SW 1271 (cell line): ENCODE measurements around the gene TAF1C.
"Not testable (repeated sequence)": the region's sequence is repeated elsewhere in the genome, so short reads cannot be mapped to it uniquely, and the experiment has no call there.

Experiments used
- DNase-seq, 2 experiments: peaks; one replicate each; lab custom pipeline; 2025; lab: John Stamatoyannopoulos, UW

Gene TAF1C

DNA sequence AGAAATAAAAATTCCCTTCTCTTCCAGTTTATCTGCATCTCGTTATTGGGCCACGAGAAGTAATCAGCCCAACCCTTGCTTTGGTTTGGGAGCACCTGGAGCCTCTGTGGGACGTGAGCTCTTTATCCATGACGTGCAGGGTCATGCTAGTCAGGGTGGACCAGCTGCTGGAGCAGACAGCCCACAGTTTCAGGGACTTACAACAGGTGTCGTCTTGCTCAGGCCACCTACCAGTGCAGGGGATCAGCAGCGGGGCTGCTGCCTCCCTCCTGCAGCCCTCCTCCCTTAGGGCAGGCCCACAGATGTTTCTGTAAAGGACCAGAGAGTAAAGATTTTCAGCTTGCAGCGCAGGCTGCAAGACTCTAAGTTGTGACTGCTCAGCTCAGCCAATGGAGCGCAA lies 21.0 kb upstream of the TAF1C start:
- no peak for DNase-seq

GRCh38 chr16:84207251-84207650 lies 20.4 kb upstream of the TAF1C start:
- no peak for DNase-seq

- no peak for DNase-seq
Observed at GRCh38 chr16:84205976-84206691, 19.3 kb upstream of the TAF1C start.

DNA sequence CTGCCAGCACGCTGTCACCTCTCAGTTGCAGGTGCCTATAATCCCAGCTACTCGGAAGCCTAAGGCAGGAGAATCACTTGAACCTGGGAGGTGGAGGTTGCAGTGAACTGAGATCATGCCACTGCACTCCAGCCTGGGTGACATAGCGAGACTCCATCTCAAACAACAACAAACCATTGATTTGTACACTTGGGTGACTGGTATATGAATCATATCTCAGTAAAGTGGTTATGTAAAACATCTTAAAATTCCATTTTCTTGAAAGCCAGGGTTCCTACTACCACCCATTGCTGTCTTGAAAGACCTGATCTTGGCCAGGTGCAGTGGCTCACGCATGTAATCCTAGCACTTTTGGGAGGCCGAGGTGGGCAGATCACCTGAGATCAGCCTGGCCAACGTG lies 18.3 kb upstream of the TAF1C start:
- DNase-seq: not testable (repeated sequence)

DNA sequence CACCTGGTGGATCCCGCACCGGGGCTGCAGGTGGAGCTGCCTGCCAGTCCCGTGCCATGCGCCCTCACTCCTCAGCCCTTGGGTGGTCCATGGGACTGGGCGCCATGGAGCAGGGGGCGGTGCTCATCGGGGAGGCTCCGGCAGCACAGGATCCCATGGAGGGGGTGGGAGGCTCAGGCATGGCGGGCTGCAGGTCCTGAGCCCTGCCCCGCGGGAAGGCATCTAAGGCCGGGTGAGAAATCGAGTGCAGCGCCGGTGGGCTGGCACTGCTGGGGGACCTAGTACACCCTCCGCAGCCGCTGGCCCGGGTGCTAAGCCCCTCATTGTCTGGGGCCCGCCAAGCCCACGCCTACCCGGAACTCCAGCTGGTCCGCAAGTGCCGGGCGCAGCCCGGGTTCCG lies 17.7 kb upstream of the TAF1C start:
- DNase-seq: not testable (repeated sequence)

DNA sequence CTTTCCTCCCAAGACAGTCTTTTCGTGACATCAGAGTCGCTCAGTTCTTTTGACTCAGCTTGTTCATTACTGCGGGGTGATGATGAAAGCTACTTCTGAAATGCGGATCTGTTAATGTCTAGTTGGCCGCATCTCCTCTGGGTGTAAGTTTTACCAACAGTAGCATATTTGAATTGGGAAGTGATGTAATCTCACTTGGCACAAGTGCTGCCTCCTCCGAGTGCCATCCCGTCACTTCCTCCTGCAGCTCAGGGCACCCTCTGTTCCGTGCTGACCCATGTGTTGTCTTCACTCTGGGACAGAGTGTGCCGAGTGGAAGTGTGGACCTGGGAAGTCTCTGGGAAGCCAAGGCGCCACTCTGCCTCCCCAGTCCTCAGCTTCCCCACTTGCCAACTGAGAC lies 13.0 kb upstream of the TAF1C start:
- no peak for DNase-seq

- DNase-seq: no peak
Observed at GRCh38 chr16:84199097-84199496, 12.2 kb upstream of the TAF1C start.

DNA sequence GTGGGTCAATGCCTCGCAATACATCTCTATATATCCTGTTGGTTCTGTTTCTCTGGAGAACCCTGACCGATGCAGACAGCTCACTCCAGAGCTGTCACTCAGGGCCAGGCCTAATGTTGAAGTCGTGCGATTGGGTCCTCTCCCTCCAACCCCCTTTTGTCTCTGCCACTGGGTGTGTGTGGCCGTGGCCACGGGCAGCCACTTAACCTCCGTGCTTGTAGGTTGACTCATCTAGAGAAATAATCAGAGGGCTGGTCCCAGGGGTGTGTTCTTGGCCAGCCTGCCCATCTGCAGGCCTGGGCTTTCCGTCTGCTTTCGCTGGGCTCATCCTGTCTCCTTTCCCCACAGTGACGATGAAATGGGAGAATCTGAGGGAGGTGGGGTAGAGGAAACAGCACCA lies 11.5 kb upstream of the TAF1C start:
- DNase-seq: no peak

- no peak for DNase-seq
Observed at GRCh38 chr16:84197466-84198128, 10.7 kb upstream of the TAF1C start.

DNA sequence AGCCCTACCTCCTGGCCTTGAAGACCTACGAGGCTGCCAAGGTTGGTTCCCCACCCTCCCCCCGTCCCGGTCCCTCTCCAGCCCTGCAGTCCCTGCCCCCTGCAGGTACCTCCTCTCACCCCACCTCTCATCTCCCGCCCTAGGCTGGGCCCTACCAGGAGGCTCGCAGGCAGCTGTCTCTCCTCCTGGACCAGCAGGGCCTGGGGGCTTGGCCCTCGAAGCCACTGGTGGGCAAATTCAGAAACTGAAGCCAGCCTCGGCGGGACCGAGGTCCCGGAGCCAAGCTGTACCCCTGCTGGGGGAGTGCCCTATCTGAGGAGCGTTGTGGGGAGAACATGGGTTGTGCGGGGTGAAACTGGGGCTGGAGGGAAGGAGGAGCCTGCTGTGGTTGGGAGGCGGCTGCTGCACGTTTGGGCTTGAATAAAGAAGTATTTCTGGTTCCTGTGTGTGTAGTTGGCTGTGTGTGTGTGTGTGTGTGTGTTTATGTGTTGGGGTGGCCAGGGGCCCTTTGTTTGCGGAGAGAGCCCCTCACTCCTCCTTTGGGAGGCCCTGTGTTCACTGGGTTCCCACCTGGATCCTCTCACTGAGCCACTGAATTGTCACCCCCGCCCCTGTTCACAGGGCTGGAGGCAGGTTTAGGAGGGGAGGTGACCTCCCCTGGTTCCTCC lies 10.0 kb upstream of the TAF1C start:
- DNase-seq: no peak

DNA sequence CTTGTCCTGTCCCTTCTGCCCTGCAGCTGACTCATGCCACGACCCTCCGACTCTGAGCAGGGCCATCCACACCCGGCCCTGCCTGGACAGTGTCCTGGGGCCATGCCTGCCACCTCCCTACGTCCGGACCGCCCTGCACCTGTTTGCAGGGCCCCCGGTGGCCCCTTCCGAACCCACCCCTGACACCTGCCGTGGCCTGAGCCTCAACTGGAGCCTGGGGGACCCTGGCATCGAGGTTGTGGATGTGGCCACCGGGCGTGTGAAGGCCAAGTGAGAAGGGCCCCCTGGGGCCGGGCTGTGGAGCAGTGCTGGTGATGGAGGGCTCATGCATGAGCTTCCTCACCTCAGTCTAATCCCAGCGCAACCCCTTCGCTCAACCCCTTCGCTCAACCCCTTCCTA lies 9.2 kb upstream of the TAF1C start:
- no peak for DNase-seq

- no peak for DNase-seq
Observed at GRCh38 chr16:84195201-84196093, 8.6 kb upstream of the TAF1C start.

GRCh38 chr16:84194470-84195200 lies 7.8 kb upstream of the TAF1C start:
- DNase-seq: no peak

DNA sequence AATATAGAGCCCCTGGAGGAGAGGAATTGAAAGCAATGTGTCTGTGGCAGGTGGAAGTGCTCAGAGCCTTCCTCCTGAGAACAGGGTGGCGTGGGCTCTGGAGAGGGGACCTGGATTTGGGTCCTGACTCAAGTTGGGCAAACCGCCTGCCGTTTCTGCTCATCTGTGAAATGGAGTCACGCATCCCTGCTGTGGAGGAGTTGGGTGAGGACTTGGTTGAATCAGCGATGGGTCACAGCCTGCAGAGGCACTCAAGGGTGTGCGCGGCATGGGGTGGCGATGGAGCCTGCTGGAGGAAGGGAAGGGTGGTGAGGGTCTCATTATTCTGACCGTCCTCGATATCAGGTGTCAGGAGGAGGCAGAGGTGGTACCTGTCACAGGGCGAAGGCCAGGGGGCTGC lies 7.2 kb upstream of the TAF1C start:
- no peak for DNase-seq

DNA sequence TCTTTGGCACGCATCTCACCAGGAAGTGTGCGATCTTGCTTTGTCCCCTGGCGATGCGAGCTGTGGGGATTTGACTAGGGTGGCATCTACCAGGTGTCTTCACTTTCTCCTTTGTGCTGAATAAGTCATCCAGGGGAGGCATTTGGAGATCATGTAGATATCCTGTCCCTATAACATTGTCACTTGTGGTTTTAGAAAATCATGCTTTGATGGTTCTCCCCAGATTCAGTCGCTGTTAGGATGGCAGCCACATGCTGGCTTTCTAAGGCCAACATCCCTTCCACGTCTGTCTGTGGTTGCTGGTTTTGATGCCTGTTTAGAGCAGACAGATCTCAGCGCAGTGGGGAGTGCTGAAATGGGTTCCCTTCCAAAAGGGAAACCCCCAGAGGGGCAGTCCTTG lies 6.6 kb upstream of the TAF1C start:
- no peak for DNase-seq

DNA sequence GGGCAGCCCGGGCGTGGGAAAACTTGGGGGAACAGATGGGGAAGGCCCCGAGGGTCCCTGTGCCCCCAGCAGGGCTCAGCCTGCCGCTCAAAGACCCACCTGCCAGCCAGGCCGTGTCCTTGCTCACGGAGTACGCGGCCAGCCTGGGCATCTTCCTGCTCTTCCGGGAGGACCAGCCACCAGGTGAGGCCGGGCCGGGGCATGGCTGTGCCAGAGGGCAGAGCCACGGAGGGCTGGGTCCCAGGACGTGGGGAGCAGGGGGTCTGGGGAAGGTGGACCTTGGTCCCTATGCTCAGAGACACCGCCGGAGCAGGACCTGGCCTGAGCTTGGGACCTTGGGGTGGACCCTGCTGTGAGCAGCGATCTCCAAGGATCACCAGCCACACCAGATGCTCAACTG lies 4.6 kb upstream of the TAF1C start:
- DNase-seq: no peak

DNA sequence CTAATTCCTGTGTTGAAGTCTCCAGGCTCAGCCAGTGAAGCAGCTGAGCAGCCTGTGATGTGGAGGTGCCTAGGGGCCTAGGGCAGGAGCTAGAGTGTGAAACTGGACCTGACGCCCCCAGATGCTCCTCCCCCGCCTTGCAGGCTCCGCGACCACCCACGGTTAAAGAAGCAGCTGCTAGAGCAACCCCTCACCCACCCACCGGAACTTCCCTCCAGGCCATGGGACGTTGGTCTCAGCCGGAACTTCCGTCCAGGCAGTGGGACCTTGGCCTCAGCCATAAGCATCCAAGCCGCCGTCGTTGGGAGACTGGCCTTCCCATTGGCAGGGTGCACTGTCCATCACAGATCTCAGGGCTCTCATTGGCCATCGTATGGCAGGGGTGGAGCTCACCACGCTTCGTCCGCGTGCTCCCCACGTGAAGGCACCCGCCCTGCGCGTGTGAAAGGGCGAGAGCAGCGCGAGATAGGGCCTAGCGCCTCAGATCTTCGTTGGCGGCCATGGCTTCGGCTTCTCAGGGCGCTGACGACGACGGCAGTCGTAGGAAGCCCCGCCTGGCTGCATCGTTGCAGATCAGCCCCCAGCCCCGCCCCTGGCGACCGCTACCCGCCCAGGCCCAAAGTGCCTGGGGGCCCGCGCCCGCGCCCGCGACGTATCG lies 4.0 kb upstream of the TAF1C start, which contains the start of gene ADAD2:
Gene ADAD2, plus strand, starts transcription at position 427 of the 658 bp plus-strand sequence. Its CDS starts 74 bp downstream, at position 501.
- no peak for DNase-seq

DNA sequence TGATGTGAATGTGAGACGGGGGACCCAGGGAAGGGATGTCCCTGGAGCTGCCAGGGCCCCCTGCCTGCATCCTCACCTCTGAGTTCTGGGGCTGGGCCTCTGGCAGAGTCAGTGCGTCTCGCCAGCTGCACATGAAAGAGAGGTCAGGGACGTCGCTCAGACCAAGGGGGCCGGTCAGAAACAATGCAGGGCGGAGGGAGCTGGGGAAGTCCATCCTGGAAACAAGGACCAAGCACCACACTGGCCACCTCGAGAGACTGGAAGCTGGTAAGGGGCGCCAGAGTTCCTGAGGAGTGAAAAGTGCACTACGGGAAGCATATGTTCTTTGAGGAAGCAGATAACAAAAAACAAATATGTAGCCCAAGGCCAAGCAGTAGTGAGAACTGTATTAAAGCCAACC lies 2.1 kb downstream of the TAF1C start:
- DNase-seq: no peak

- DNase-seq: no peak
Observed at GRCh38 chr16:84183911-84184591, 2.8 kb downstream of the TAF1C start.

- DNase-seq: no peak
Observed at GRCh38 chr16:84183572-84183875, 3.3 kb downstream of the TAF1C start.
